Measurements from ENCODE around the gene HOXA5.

The HOXA5 gene

DNA sequence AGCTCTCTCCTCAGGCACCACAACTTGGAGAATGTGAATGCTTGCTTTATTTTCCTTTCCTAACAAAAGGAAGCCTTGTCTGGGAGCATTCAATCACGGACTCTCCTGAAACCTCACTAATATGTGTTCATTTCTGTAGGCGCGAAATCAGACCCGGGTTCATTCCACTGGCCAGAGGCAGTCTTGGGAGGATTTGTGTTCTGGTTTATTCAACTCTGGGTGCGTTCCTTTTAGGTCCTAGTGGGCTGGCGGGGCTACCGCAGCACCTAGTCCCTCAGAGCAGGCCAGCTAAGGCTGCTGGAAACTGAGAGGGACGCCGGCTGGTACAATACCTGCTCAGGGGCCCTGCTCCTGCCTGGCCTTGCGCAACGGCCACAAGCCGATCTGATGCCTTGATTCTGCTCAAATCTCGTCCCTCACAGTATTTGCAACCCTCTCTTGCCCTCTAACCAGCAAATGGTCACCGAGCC lies 20.4 kb downstream of the HOXA5 start:
- no peak for TF ChIP-seq JUND (IDR thresholded peaks at IDR 0.05; ENCODE audit: low read depth)
- no peak for DNase-seq (ENCODE audit: low read depth in 1 of 2, low spot score in 1 of 2)
- in situ Hi-C loops (cut with HindIII; ENCODE audit: low pct_unique_long_range_greater_than_20kb, low sequenced_read_pairs) = no loop called here

DNA sequence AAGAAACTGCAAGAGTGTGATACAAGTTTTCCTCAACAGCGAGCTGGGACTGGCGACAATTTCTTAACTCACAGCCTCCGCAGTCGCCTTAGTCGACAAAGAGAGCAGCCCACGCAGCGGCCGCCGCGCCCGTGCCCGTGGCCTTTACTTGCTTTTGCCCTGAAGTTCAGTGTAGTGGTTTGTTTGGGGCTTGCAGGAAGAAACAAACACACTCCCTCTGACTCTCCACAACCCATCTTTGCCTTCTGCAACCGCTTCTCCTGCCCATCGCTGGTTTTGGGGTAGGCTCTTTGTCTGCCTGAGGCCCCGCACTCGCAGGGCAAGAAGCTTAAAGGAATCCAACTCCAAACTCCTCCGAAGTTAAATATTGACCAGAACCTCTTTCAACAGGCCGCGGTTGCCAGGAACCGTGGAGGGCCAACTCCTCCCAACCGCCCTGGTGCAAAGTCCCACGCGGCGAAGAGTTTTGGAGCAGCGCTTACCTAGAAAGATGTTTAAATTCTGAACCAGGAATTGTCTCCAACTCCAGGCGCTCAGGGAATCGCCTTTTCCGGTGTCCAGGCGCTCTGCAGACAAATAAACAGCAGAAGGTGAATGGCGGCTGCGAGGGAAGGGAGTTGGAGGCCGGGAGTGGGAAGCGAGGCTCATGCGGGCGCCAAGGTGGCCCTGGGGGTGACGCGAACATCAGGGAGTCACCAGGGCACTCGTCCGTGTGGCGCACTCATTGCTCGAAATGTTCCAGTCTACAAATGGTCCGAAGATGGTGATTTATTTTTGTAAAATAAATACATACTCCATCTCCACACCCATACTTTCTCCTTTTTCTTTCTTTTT lies 21.2 kb downstream of the HOXA5 start:
- no peak for DNase-seq (ENCODE audit: low read depth in 1 of 2, low spot score in 1 of 2)
- in situ Hi-C loops (cut with HindIII; ENCODE audit: low pct_unique_long_range_greater_than_20kb, low sequenced_read_pairs) = no loop called here
- no peak for TF ChIP-seq JUND (IDR thresholded peaks at IDR 0.05; ENCODE audit: low read depth)

DNA sequence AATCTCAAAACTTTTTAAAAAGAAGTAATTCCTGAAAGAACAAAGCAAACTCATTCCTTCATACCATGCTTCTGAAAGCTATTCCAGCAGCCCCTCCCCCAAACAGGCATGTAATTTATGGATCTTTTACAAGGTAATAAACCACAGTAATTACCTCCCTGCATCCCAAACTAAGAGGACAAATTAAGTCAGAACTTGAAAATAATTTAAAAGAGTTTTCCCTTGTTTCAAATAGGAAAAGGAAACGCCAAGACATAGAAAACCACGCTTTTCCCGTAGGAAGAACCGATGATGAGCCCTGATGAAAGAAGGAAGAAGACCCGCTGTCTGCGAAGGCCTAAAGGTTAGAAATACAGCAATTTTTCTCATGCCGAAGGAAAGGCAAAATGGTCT lies 21.8 kb downstream of the HOXA5 start:
- TF ChIP-seq JUND (IDR thresholded peaks at IDR 0.05; ENCODE audit: low read depth) = no peak
- no peak for DNase-seq (ENCODE audit: low read depth in 1 of 2, low spot score in 1 of 2)
- in situ Hi-C loops (cut with HindIII; ENCODE audit: low pct_unique_long_range_greater_than_20kb, low sequenced_read_pairs) = no loop called here

DNA sequence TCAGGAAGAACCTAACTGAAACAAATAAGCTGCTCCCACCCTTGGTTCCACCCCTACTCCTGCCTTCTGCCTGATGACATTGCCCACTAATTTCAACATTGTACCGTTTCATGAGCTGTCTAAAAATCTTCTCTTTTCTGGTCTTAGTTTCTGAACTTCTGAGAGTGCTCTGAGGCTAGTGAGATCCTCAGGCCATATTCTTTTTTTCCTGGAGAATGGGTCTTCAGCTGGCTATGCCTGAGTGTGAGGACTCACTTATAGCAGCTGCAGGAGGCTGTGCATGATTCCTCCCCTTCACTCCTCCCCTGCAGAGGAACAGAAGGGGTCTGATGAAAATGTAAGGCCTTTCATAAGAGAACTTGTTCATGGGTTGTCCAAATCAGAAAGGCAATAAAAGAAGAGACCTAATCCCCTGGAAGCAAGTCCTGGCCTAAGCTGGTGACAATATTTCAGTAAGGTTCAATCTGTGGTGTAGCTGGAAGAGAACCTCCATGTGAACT lies 24.0 kb downstream of the HOXA5 start:
- in situ Hi-C loops (cut with HindIII; ENCODE audit: low pct_unique_long_range_greater_than_20kb, low sequenced_read_pairs) = no loop called here
- TF ChIP-seq JUND (IDR thresholded peaks at IDR 0.05; ENCODE audit: low read depth) = no peak
- DNase-seq (ENCODE audit: low read depth in 1 of 2, low spot score in 1 of 2) = no peak

DNA sequence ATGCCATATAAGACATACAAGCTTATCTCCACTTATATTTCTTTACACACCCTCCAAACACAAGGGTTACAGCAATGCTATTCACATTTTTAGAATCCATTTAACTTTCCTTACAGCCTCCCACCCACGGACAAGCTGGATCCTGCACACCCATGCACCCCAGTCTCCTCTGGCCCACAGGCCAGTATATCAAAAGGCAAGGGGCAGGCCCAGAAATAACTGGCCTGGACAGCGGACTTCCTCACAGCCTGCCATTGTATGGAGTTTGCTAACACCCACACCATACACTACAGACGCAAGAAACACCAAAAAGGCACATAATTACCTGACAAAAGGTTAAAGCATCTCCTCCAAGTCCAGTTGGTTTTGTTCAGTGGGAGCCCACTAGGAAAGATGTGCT lies 24.9 kb downstream of the HOXA5 start:
- in situ Hi-C loops (cut with HindIII; ENCODE audit: low pct_unique_long_range_greater_than_20kb, low sequenced_read_pairs) = no loop called here
- DNase-seq (ENCODE audit: low read depth in 1 of 2, low spot score in 1 of 2) = no peak
- no peak for TF ChIP-seq JUND (IDR thresholded peaks at IDR 0.05; ENCODE audit: low read depth)

DNA sequence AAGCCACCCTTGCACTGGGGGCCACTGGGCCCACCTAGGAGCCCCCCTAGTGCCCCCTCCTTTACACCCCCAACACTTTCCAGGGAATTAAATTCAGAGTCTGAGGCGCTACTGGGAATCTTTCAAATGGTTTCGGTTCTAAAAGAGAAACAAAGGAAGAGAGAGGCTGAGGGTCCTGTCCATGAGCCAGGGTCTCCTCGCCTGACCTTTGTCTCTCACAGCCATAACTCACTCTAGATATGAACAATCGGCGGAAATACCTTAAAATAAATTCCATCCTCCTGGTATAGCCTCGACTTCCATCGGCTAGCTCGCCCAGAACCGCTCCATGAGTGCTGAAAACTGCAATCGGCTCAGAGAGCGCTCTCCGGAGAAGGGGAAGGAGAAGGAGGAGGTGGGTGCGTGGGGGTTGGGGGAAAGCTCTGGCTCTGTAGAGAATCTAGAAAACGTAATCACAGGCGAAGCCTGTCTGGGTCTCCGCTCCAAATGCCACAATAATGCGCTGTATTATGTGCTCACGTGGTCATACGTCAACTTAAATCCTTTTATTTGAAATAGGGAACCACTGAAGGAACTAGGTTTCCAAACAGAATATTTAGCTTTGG lies 25.5 kb downstream of the HOXA5 start:
- no peak for DNase-seq (ENCODE audit: low read depth in 1 of 2, low spot score in 1 of 2)
- no peak for TF ChIP-seq JUND (IDR thresholded peaks at IDR 0.05; ENCODE audit: low read depth)
- in situ Hi-C loops (cut with HindIII; ENCODE audit: low pct_unique_long_range_greater_than_20kb, low sequenced_read_pairs) = no loop called here

DNA sequence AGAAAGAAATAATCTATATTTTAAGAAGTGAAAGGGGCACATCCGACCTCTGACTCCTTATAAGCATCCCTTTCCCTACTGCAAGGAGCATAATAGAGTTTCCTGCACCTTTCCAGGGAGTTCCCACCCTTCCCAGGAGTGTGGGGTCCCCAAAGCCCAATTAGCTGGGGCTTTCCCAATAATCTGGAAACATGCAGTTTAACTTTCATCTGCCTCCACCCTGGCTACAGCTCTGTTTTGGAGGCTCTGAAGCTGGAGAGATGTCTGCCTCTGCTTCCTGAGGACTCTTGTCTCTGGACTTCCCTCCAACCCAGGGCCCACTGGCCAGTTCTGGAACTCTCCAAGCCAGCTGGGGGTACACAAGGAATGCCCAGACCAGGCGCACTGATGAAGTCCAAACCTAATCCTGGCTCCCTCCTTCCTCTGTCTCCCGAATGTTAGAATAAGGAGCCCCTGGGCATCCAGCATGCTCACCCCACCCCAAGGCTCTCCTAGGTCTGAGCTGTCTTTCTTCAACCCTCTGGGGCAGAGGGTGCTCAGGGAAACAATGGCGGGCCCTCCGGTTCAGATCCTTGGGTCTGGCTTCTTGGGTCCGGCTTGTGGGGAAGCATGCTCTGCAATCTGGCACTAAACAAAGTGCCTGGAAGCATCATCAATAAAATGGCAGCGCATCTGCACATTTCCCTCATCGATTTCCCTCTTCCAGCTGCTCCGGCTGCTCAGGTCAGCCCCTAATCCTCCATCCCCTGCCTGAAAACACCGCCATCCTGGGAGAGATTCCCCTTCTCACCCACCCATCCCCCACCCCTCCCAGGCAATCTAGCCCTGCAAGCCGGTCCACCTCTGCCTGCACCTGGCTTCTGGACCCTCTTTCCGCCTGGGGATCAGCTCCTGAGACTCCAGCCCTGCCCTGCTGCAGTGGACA lies 26.3 kb downstream of the HOXA5 start:
- TF ChIP-seq JUND (IDR thresholded peaks at IDR 0.05; ENCODE audit: low read depth) = no peak
- in situ Hi-C loops (cut with HindIII; ENCODE audit: low pct_unique_long_range_greater_than_20kb, low sequenced_read_pairs) = no loop called here
- no peak for DNase-seq (ENCODE audit: low read depth in 1 of 2, low spot score in 1 of 2)

DNA sequence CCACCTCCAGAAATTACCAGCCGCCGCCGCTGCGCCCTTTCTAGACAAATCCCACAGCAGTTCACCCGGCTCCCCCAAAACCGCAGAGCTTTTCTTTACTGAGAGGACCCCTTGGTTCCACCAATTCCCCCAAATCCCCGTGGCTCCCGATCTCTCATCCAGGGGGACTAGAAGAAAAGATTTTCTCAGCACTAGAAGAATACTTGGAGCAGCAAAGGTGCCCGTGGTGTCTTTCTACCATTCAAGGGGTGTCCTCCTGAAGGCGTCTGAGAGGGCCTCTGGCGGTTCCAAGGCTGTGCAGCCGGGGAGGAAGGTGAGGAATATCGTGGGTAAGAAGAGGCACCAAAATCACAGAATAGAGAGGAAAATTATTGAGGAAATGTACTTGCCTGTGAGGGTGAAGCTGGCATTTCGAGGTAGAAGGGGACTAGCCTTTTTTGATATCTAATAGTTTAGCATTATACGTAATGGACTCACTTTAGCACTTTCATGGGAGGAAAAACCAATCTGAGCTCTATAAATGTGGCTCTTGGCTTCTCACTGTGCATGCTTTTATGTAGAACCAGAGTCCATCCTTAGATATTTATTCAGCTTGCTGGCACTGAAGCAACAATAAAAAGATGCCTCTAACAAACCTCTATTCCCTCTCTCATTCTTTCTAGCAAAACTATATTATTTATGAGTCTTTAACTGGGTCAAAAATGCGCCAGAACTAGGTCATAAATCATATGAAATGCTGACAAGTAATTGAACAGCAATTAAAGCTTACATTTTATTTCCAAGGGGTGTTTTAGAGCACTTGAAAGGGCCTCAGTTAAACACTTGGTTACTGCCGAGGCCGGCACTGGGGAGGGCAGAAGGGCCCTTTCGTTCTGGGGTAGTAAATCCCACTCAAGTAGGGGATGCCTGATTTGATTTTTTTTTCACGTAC lies 27.2 kb downstream of the HOXA5 start:
- no peak for DNase-seq (ENCODE audit: low read depth in 1 of 2, low spot score in 1 of 2)
- in situ Hi-C loops (cut with HindIII; ENCODE audit: low pct_unique_long_range_greater_than_20kb, low sequenced_read_pairs) = no loop called here
- no peak for TF ChIP-seq JUND (IDR thresholded peaks at IDR 0.05; ENCODE audit: low read depth)

DNA sequence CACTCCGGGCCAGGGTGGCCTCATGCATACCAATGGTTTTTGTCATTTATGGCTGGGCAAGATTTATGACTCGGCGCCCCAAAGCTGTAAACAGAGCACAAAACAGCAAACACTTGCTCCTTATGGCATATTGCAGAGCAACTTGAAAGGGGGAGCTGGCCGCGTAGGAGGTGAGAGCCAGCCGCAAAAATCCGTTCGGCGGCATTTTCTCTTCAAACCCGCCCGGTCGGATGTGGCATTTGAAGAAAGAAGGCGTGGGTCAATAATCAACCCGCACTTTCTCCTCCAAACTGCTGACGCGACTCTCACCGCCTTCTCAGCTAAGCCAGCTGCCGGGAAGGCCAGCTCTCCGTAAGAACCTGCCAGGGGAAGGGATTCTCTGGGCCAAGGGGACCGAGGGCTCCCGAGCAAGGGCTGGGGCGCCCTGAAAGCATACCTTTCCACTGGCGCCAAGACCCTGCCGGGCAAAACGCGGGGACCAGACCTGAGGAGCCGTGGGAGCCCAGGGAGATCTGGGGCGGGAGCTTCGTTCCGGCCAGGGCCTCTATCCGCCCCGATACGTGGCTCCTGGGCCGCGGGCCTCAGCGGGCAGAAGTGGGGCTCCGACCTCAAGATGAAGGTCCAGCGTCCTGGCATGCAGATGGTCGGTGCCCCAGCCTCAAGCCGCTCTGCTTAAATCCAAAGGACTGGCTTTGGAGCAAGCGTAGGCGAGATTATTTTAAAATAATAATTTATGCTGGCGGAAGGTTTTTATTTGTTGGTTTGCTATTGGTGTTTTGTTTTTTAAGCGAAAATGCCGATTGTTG lies 28.1 kb downstream of the HOXA5 start:
- no peak for DNase-seq (ENCODE audit: low read depth in 1 of 2, low spot score in 1 of 2)
- in situ Hi-C loops (cut with HindIII; ENCODE audit: low pct_unique_long_range_greater_than_20kb, low sequenced_read_pairs) = no loop called here
- no peak for TF ChIP-seq JUND (IDR thresholded peaks at IDR 0.05; ENCODE audit: low read depth)

DNA sequence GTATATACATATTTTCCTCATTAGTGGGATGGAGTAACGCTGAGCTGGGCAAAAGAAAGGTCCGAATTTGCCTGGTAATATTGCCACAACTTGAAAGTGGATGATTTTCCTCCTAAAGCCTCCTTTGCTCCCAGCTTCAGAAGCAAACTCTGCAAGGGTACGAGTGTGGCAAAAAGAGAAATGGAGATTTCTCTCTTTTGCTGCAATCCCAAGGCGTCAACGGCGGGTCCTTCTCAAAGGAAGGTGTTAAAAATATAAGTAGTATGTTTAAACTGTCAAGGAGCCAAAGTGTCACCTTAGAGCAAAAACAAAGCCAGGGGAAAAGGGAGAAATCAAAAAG lies 28.6 kb downstream of the HOXA5 start:
- no peak for TF ChIP-seq JUND (IDR thresholded peaks at IDR 0.05; ENCODE audit: low read depth)
- in situ Hi-C loops (cut with HindIII; ENCODE audit: low pct_unique_long_range_greater_than_20kb, low sequenced_read_pairs) = no loop called here
- no peak for DNase-seq (ENCODE audit: low read depth in 1 of 2, low spot score in 1 of 2)
